ENCODE measurements around the gene ABCG1. TPM values are rescaled to one million over a fixed set of nuclear protein-coding genes. Genes with fewer than 3 reads are reported as not detected.
A peak's percentile ranks its signal among the peaks of the same experiment; 100 is the strongest.

ABCG1 gene
- total RNA-seq, 1 donor from 2014 or later = 11.1 TPM

DNA sequence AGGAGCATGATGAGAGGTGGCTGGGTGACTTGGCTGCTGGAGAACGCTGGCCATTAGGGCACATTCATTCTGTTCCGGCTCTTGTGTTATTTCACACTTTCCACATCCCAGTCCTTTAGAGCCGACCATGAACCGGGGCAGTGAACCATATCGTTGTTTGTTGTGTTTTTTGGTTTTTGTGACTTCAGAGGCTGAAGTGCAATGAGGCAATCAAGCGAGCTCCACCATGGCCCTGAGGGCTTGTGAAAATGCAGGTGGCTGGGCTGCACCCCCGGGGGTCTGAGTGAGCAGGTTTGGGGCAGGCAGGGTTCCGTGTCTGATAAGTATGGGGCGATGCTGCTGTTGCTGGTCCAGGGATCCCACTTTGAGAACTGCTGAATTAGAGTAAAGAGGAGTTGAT is 23.7 kb downstream of the ABCG1 start:
- DNase-seq = no peak
- no peak for ATAC-seq
- intact Hi-C loops (cut with micrococcal nuclease) = no loop called here

DNA sequence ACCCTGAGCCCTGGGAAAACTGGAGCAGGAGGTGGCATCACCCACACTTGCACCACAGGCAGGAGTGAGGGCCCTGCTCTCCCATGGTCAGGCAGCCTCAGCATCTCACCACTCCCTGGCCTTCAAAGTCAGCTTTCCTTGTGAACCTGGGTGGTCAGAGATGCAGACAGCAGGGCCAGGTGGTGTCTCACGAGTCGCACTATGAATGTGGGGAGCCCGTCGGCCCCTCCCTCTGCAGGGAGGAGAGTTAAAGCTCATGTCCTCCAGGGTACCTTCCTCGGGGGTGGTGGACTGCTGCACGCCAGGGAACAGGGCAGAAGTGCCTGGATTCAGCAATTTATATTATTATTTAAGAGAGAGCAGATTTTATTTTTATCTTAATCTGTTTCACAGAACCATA is 24.1 kb downstream of the ABCG1 start:
- no peak for DNase-seq
- ATAC-seq = no peak

GRCh38 chr21:42245331-42246193 is 26.6 kb downstream of the ABCG1 start:
- DNase-seq = no peak
- ATAC-seq = peak; percentile 27
- intact Hi-C loops (cut with micrococcal nuclease) = no loop called here

More for the DNA sequence above, 24.1 kb downstream of the ABCG1 start:
- intact Hi-C loops (cut with micrococcal nuclease) = no loop called here

DNA sequence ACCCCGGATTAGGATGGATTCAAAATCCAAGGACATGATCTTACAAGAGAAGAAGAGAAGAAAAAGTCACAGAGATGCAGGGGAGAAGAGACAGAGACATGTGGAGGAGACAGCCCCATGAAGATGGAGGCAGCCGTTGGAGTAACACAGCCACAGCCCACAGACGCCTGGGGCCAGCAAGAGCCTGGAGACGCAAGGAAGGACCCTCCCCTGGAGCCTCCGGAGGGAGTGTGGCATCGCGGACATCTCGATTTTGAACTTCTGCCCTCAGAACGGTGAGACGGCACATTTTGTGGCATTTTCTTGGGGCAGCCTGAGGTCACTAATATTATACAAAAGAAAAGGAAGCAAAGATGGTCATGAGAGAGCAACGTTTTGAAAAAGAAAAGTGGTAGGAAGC is 28.8 kb downstream of the ABCG1 start:
- ATAC-seq = no peak
- intact Hi-C loops (cut with micrococcal nuclease) = no loop called here
- no peak for DNase-seq

DNA sequence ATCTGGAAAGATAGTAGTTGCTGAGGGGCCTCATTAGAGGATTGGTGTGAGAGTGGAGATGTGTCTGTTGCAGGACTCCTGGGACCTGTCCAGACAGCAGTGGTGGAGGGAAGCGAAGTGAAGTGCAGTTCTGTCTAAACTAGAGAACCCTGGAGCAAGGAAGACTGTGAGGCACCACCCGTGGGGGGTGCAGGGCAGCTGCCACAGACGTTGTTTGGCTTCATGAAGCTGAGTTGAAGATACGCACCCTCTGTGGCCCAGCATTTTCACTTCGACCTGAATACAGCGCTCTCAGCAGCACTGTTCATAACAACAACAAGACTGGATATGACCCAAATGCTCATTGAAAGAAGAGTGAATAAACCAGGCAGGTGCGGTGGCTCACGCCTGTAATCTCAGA is 29.3 kb downstream of the ABCG1 start:
- DNase-seq = no peak

DNA sequence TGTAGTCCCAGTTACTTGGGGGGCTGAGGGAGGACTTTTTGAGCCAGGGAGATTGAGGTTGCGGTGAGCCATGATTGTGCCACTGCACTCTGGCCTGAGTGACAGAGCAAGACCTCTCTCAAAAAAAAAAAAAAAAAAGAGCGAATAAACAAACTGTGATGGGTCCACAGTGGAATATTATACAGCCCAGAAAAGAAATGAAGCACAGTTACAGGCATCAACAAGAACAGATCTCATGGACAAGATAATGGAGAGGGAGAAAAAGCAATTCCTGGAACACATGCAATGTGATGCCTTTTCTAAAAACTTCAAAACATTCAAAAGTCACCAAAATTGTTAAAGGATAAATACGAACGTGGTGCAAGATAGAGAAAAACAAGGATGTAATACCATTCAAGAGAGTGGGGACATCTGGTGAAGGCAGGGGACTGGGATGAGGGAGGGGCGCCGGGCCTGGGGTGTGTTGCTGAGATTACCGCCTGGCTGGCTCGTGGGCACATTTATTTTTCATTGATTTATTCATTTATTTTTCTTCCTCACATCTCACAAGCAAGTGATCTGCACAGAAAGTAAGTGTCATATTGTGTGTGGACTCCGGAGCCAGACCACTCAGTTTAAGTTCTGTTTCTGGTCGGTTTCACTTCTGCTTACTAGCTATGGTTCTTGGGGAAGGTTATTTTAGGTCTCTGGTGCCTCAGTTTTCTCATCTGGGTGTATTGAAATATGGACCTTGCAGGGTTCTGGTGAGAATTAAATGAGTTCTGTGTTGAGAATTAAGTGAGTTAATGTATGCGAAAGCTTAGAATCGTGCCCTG is 30.1 kb downstream of the ABCG1 start:
- DNase-seq (no peak), ATAC-seq (no peak)
- intact Hi-C loops (cut with micrococcal nuclease) = no loop called here

More for the DNA sequence above, 29.3 kb downstream of the ABCG1 start:
- intact Hi-C loops (cut with micrococcal nuclease) = no loop called here
- ATAC-seq = no peak

- DNase-seq (no peak), ATAC-seq (no peak)
- intact Hi-C loops (cut with micrococcal nuclease) = loop anchor here (10.0 kb wide), 1 partner anchor 86 kb away; no protein-coding TSS in a partner anchor
These were observed 31.8 kb downstream of the ABCG1 start for GRCh38 chr21:42250422-42251403.

- ATAC-seq = no peak
- intact Hi-C loops (cut with micrococcal nuclease) = loop anchor here (10.0 kb wide), 1 partner anchor 87 kb away; no protein-coding TSS in a partner anchor
- DNase-seq = no peak
These were observed 32.8 kb downstream of the ABCG1 start for GRCh38 chr21:42251654-42252324.

DNA sequence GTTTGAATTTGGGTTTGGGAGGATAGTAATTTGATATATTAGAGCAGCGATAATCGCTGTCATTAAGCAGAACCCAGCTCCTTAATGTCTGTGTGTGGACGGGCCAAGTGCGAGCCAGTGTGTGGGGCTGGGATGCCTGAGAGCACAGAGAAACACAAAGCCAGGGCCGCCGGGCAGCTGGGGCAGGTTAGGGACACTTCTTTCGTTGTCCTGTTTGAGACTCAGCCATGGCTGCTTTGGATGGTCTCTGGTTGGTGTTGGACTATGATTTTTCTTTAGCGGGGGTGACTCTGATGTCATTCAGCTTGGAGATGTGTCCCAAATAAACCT is 33.4 kb downstream of the ABCG1 start:
- ATAC-seq (no peak), DNase-seq (no peak)
- intact Hi-C loops (cut with micrococcal nuclease) = loop anchor here (10.0 kb wide), 1 partner anchor 87 kb away; no protein-coding TSS in a partner anchor

- DNase-seq (no peak), ATAC-seq (no peak)
- intact Hi-C loops (cut with micrococcal nuclease) = loop anchor here (10.0 kb wide), 1 partner anchor 88 kb away; no protein-coding TSS in a partner anchor
These were observed 33.9 kb downstream of the ABCG1 start for GRCh38 chr21:42252778-42253340.

- no peak for DNase-seq
- intact Hi-C loops (cut with micrococcal nuclease) = loop anchor here (10.0 kb wide), 1 partner anchor 89 kb away; no protein-coding TSS in a partner anchor
- no peak for ATAC-seq
These were observed 34.5 kb downstream of the ABCG1 start for GRCh38 chr21:42253466-42253865.

GRCh38 chr21:42254083-42254482 is 35.1 kb downstream of the ABCG1 start:
- no peak for ATAC-seq
- no peak for DNase-seq
- intact Hi-C loops (cut with micrococcal nuclease) = loop anchor here (10.0 kb wide), 1 partner anchor 89 kb away; no protein-coding TSS in a partner anchor

DNA sequence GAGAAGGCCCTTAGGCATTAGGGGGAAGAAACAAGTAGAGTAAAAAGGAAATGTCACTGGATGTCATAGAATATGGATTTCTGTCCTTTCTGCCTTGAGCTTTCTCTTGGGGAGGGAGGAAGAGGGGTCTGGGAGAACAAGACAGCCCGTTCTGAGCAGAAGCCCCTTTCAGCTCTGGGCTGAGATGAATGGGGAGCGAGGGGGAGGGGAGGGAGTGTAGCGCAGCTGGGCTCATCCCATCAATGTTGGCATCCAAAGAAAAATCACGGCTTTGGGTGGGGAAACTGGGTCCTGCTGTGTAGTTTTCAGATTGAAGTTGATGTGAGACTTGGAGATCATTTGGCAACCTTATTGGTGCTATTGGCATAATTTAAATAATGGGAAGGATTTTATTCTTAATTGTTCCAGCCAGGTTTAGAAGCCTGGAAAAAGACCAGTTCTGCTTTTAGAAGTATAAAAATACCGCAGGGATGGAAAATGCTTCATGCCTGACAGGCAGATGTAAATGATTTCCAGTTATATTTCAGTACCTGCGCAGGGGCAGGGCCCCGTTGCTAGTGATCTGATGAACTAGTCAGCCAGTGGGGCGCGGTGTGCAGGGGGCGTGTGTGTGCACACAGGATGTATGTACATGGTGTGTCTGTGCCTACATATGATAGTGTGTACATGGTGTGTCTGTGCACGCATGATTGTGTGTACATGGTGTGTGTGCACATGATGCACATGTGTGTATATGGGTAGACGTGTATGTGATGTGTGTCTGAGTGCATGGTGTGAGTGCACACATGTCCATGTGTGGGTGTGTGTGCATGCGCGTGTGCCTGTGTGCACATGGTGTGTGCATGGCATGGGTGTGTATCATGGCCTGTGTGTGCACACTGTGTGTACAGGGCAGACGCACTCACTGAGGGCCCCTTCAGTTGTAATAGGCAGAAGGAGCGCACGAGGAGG is 36.0 kb downstream of the ABCG1 start:
- intact Hi-C loops (cut with micrococcal nuclease) = loop anchor here (10.0 kb wide), 1 partner anchor 90 kb away; no protein-coding TSS in a partner anchor

GRCh38 chr21:42255825-42256224 is 36.9 kb downstream of the ABCG1 start:
- ATAC-seq (no peak), DNase-seq (no peak)
- intact Hi-C loops (cut with micrococcal nuclease) = loop anchor here (10.0 kb wide), 1 partner anchor 91 kb away; no protein-coding TSS in a partner anchor

More for the DNA sequence above, 36.0 kb downstream of the ABCG1 start:
- ATAC-seq (no peak), DNase-seq (no peak)

GRCh38 chr21:42256316-42256715 is 37.4 kb downstream of the ABCG1 start:
- ATAC-seq (no peak), DNase-seq (no peak)
- intact Hi-C loops (cut with micrococcal nuclease) = loop anchor here (10.0 kb wide), 1 partner anchor 92 kb away; no protein-coding TSS in a partner anchor

DNA sequence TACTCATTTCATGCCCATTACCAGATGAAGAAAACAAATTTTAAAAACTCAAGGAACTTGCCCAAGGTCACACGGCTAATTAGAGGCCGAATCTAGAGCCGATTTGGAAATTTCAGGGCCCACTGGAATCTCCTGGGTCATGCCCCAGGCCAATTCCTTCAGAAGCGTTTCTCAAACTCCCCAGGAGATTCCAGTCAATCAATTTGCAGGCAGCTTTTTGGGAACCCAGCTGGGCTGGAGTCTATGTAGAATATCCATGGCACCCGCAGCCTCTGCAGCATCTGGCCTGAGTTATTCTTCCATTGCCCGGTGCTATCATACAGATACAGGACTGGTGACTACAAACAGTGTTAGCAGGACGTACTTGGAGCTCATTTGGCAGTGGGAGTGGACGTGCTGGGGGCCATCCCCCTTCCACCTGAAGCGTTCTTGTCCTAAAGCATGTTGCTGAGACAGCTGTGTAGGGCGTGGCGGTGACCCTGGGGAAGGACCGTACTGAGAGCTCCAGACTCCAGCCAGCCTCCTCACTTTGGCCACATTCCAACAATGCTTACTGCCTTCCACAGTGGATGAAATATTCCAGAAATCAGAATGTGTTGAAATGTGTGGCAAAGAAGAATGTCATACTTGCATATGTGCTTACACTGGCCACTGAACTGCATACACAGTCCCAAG is 38.3 kb downstream of the ABCG1 start:
- ATAC-seq = peak; percentile 28
- peak; percentile 57 for DNase-seq
- intact Hi-C loops (cut with micrococcal nuclease) = loop anchor here (10.0 kb wide), 1 partner anchor 92 kb away; no protein-coding TSS in a partner anchor
